SK-N-SH treated with all-trans-retinoic acid at 6 μM for 48 hours (cell line): Measurements from ENCODE around the gene C1QBP.

ENCODE experiments used
- ATAC-seq: fragments of 200-7000 bp; cut with Tn5 transposase; 3 replicates; pipeline ENCODE4 v1.9.1; 2020; ENCODE audit warnings: mild to moderate bottlenecking, moderate library complexity
- ARNTL ChIP-seq: fragments of 450-650 bp; formaldehyde crosslinking; IDR thresholded peaks from 2 replicates; pipeline ENCODE4 v1.5.0; 2020; ENCODE audit warnings: low read depth, mild to moderate bottlenecking, moderate library complexity, borderline replicate concordance
- BACH2 ChIP-seq: fragments of 250-450 bp; sonication (Bioruptor Pico); IDR thresholded peaks from 2 replicates; pipeline ENCODE4 v1.9.0; 2021; ENCODE audit warnings: mild to moderate bottlenecking, borderline replicate concordance
- CREB5 ChIP-seq: fragments of 250-450 bp; sonication (Bioruptor Pico); IDR thresholded peaks from 2 replicates; pipeline ENCODE4 v1.5.1; 2020; ENCODE audit warnings: low read depth, mild to moderate bottlenecking, moderate library complexity
- CSDC2 ChIP-seq: fragments of 250-450 bp; sonication (Bioruptor Pico); IDR thresholded peaks from 2 replicates; pipeline ENCODE4 v1.5.0; 2020; ENCODE audit warnings: mild to moderate bottlenecking, moderate library complexity
- ESRRG ChIP-seq: fragments of 250-450 bp; sonication (Bioruptor Pico); IDR thresholded peaks from 2 replicates; pipeline ENCODE4 v1.6.1; 2021; ENCODE audit warnings: mild to moderate bottlenecking
- ISL1 ChIP-seq: fragments of 250-450 bp; sonication (Bioruptor Pico); IDR thresholded peaks from 2 replicates; pipeline ENCODE4 v2.1.2; 2022; ENCODE audit warnings: mild to moderate bottlenecking, moderate library complexity
- POU6F1 ChIP-seq: fragments of 250-450 bp; sonication (Bioruptor Pico); IDR thresholded peaks from 2 replicates; pipeline ENCODE4 v1.8.0; 2021; ENCODE audit warnings: low read depth, mild to moderate bottlenecking, moderate library complexity, borderline replicate concordance
- PPARA ChIP-seq: fragments of 250-450 bp; sonication (Bioruptor Pico); IDR thresholded peaks from 2 replicates; pipeline ENCODE4 v1.5.0; 2020; ENCODE audit warnings: mild to moderate bottlenecking, borderline replicate concordance
- RARB ChIP-seq: fragments of 250-450 bp; sonication (Bioruptor Pico); IDR thresholded peaks from 2 replicates; pipeline ENCODE4 v1.8.0; 2021; ENCODE audit warnings: mild to moderate bottlenecking, moderate library complexity
- SNAI2 ChIP-seq: fragments of 250-450 bp; sonication (Bioruptor Pico); IDR thresholded peaks from 2 replicates; pipeline ENCODE4 v1.5.0; 2020; ENCODE audit warnings: mild to moderate bottlenecking, moderate library complexity
- TSHZ2 ChIP-seq: fragments of 250-450 bp; sonication (Bioruptor Pico); IDR thresholded peaks from 2 replicates; pipeline ENCODE4 v1.5.0; 2020; ENCODE audit warnings: mild to moderate bottlenecking, moderate library complexity
- ZC3H10 ChIP-seq: fragments of 250-450 bp; sonication (Bioruptor Pico); IDR thresholded peaks from 2 replicates; pipeline ENCODE4 v1.5.1; 2021; ENCODE audit warnings: mild to moderate bottlenecking, moderate library complexity
- ZFP3 ChIP-seq: fragments of 250-450 bp; sonication (Bioruptor Pico); IDR thresholded peaks from 2 replicates; pipeline ENCODE4 v1.5.0; 2020; ENCODE audit warnings: mild to moderate bottlenecking, moderate library complexity
- ZFP30 ChIP-seq: fragments of 450-650 bp; formaldehyde crosslinking; IDR thresholded peaks from 2 replicates; pipeline ENCODE4 v1.5.0; 2022; ENCODE audit warnings: mild to moderate bottlenecking, moderate library complexity
- ZNF565 ChIP-seq: fragments of 450-650 bp; formaldehyde crosslinking; conservative IDR thresholded peaks from 2 replicates; pipeline ENCODE4 v1.5.0; 2020; ENCODE audit warnings: low read depth, mild to moderate bottlenecking, moderate library complexity
- ZNF70 ChIP-seq: fragments of 450-650 bp; formaldehyde crosslinking; IDR thresholded peaks from 2 replicates; pipeline ENCODE4 v1.5.0; 2020; ENCODE audit warnings: mild to moderate bottlenecking, moderate library complexity
- ZNF8 ChIP-seq: fragments of 450-650 bp; formaldehyde crosslinking; IDR thresholded peaks from 2 replicates; pipeline ENCODE4 v1.5.0; 2020; ENCODE audit warnings: mild to moderate bottlenecking, moderate library complexity
- TF ChIP-seq, protein P1 (sequence below): fragments of 250-450 bp; sonication (Bioruptor Pico); IDR thresholded peaks from 2 replicates; pipeline ENCODE4 v1.8.0; 2020; ENCODE audit warnings: mild to moderate bottlenecking, moderate library complexity, borderline replicate concordance
- TF ChIP-seq, protein P2 (sequence below): fragments of 250-450 bp; sonication (Bioruptor Pico); IDR thresholded peaks from 2 replicates; pipeline ENCODE4 v1.5.1; 2021; ENCODE audit warnings: mild to moderate bottlenecking, moderate library complexity

The C1QBP gene

DNA sequence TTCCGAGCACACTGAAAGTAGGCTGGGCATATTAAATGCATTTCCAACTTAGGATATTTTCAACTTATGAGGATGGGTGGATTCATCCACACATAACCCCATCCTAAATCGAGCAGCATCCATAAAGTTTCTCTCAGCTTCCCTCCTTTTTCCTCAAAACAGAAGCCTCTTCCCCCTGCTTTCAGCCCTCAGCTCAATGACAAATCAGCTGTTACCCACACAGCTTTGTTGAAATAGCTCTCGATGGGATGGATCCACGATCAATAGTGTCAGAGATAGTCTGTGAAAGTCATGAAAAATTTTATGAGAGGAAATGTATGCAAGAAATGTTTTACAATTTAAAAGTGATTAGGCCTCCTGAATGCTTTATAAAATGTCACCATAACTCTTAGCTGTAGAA is 27.3 kb upstream of the C1QBP start:
- TF ChIP-seq CSDC2 (CRISPR knock-in tag): no peak
- no peak for TF ChIP-seq SNAI2 (CRISPR knock-in tag)
- no peak for TF ChIP-seq ZNF8 (CRISPR knock-in tag)
- TF ChIP-seq POU6F1 (CRISPR knock-in tag): no peak
- no peak for TF ChIP-seq ZNF565 (CRISPR knock-in tag)
- no peak for TF ChIP-seq ZFP30 (CRISPR knock-in tag)
- TF ChIP-seq ZFP3 (CRISPR knock-in tag): no peak
- TF ChIP-seq ESRRG (CRISPR knock-in tag): no peak
- no peak for TF ChIP-seq ISL1
- no peak for TF ChIP-seq PPARA (CRISPR knock-in tag)
- TF ChIP-seq, protein P1, sequence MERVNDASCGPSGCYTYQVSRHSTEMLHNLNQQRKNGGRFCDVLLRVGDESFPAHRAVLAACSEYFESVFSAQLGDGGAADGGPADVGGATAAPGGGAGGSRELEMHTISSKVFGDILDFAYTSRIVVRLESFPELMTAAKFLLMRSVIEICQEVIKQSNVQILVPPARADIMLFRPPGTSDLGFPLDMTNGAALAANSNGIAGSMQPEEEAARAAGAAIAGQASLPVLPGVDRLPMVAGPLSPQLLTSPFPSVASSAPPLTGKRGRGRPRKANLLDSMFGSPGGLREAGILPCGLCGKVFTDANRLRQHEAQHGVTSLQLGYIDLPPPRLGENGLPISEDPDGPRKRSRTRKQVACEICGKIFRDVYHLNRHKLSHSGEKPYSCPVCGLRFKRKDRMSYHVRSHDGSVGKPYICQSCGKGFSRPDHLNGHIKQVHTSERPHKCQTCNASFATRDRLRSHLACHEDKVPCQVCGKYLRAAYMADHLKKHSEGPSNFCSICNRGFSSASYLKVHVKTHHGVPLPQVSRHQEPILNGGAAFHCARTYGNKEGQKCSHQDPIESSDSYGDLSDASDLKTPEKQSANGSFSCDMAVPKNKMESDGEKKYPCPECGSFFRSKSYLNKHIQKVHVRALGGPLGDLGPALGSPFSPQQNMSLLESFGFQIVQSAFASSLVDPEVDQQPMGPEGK: no peak
- TF ChIP-seq, protein P2, sequence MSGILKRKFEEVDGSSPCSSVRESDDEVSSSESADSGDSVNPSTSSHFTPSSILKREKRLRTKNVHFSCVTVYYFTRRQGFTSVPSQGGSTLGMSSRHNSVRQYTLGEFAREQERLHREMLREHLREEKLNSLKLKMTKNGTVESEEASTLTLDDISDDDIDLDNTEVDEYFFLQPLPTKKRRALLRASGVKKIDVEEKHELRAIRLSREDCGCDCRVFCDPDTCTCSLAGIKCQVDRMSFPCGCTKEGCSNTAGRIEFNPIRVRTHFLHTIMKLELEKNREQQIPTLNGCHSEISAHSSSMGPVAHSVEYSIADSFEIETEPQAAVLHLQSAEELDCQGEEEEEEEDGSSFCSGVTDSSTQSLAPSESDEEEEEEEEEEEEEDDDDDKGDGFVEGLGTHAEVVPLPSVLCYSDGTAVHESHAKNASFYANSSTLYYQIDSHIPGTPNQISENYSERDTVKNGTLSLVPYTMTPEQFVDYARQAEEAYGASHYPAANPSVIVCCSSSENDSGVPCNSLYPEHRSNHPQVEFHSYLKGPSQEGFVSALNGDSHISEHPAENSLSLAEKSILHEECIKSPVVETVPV (CRISPR knock-in tag): no peak
- TF ChIP-seq TSHZ2 (CRISPR knock-in tag): no peak
- TF ChIP-seq ZC3H10 (CRISPR knock-in tag): no peak
- ATAC-seq: no peak

- TF ChIP-seq ZNF565 (CRISPR knock-in tag) (no peak), ARNTL (no peak), RARB (no peak), TSHZ2 (CRISPR knock-in tag) (no peak), CREB5 (no peak), PPARA (CRISPR knock-in tag) (no peak), ZC3H10 (CRISPR knock-in tag) (no peak), ESRRG (CRISPR knock-in tag) (no peak), BACH2 (CRISPR knock-in tag) (no peak), ZNF70 (CRISPR knock-in tag) (no peak)
- ATAC-seq: no peak
These were observed 26.0 kb upstream of the C1QBP start for GRCh38 chr17:5464717-5465507.
